Measurements from ENCODE around the gene NKAIN4.

DNA sequence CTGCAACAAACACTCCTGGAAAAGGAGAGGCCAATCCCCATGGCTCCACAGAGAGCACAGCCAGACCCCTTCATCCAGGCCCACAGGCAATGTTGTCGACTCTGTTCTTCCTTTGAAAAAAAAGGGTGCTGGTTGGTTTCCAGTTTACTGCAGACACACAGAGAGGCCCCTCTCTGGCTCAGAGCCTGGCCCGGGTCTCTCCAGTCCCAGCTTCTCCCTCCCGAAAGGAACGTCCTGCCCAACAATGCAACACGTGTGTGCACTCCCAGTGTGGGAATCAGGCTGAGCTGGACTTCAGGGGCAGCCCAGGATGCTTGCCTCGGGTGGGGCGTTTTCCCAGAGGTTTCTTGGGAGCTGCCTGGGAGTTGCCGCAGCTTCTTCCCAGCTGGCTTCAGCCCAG lies 4.5 kb upstream of the NKAIN4 start:
- TF ChIP-seq, protein P1, sequence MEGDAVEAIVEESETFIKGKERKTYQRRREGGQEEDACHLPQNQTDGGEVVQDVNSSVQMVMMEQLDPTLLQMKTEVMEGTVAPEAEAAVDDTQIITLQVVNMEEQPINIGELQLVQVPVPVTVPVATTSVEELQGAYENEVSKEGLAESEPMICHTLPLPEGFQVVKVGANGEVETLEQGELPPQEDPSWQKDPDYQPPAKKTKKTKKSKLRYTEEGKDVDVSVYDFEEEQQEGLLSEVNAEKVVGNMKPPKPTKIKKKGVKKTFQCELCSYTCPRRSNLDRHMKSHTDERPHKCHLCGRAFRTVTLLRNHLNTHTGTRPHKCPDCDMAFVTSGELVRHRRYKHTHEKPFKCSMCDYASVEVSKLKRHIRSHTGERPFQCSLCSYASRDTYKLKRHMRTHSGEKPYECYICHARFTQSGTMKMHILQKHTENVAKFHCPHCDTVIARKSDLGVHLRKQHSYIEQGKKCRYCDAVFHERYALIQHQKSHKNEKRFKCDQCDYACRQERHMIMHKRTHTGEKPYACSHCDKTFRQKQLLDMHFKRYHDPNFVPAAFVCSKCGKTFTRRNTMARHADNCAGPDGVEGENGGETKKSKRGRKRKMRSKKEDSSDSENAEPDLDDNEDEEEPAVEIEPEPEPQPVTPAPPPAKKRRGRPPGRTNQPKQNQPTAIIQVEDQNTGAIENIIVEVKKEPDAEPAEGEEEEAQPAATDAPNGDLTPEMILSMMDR (IDR thresholded peaks at IDR 0.05), result no peak
- TF ChIP-seq POLR2A (IDR thresholded peaks at IDR 0.05), result no peak

Measured in adrenal gland (tissue), 5 donors.